ENCODE measurements around the gene SCARB1.

Gene SCARB1

DNA sequence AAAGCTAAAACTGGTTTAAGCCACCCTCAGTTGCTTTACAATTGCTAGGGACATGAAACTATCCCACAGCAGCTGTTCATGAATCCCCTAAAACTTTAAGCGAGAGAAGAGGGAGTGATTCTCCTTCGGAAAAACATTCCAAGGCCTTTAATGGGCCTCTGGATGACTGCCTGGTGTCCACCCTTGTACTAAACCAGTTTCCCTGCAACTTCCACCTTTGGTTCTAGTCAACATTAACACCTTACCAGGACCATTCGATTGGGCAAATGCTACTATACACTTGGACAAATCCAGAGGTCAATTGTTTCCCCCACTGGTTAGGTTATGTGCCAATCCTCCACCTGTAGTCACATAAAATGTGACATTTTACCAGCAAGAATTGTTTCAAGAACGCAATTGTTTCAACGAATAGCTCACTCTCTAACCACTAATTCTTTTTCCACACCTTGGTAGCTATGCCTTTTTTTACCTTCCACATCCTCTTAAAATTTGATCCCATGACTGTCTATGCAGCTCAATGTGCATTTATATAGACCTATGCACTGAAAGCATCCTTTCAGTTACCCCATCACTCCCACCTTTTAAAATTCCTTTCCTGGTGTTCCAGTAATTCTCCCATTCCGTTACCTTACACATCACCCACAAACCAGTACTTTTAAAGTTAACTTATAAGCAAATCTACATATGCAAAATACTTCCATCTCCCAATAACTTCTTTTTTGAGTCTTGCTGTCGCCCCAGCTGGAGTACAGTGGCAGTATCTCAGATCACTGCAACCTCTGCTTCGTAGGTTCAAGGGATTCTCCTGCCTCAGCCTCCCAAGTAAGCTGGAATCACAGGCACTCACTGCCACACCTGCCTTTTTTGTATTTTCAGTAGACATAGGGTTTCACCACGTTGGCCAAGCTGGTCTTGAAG is 47.2 kb upstream of the SCARB1 start (continued):
- no peak for TF ChIP-seq ZNF473 (tag by site-specific recombination; IDR thresholded peaks at IDR 0.05)
- TF ChIP-seq ZNF341 (tag by site-specific recombination; IDR thresholded peaks at IDR 0.05; ENCODE audit: low read depth), result no peak
- no peak for TF ChIP-seq ZNF2 (tag by site-specific recombination; IDR thresholded peaks at IDR 0.05)
- TF ChIP-seq, protein P1, sequence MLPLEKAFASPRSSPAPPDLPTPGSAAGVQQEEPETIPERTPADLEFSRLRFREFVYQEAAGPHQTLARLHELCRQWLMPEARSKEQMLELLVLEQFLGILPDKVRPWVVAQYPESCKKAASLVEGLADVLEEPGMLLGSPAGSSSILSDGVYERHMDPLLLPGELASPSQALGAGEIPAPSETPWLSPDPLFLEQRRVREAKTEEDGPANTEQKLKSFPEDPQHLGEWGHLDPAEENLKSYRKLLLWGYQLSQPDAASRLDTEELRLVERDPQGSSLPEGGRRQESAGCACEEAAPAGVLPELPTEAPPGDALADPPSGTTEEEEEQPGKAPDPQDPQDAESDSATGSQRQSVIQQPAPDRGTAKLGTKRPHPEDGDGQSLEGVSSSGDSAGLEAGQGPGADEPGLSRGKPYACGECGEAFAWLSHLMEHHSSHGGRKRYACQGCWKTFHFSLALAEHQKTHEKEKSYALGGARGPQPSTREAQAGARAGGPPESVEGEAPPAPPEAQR (tag by site-specific recombination; IDR thresholded peaks at IDR 0.05), result no peak
- peak; percentile 51; the same call in 1 of the 2 replicates for TF ChIP-seq SCRT1 (tag by site-specific recombination; IDR thresholded peaks at IDR 0.05; ENCODE audit: borderline replicate concordance)
- TF ChIP-seq, protein P2, sequence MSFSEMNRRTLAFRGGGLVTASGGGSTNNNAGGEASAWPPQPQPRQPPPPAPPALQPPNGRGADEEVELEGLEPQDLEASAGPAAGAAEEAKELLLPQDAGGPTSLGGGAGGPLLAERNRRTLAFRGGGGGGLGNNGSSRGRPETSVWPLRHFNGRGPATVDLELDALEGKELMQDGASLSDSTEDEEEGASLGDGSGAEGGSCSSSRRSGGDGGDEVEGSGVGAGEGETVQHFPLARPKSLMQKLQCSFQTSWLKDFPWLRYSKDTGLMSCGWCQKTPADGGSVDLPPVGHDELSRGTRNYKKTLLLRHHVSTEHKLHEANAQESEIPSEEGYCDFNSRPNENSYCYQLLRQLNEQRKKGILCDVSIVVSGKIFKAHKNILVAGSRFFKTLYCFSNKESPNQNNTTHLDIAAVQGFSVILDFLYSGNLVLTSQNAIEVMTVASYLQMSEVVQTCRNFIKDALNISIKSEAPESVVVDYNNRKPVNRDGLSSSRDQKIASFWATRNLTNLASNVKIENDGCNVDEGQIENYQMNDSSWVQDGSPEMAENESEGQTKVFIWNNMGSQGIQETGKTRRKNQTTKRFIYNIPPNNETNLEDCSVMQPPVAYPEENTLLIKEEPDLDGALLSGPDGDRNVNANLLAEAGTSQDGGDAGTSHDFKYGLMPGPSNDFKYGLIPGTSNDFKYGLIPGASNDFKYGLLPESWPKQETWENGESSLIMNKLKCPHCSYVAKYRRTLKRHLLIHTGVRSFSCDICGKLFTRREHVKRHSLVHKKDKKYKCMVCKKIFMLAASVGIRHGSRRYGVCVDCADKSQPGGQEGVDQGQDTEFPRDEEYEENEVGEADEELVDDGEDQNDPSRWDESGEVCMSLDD (tag by site-specific recombination; IDR thresholded peaks at IDR 0.05), result no peak
- 0 out of 2 replicates have a peak, but pooled peaks have one; percentile 55 for TF ChIP-seq ZFP37 (tag by site-specific recombination; IDR thresholded peaks at IDR 0.05)
- peak; percentile 83; the same call in 1 of the 2 replicates for TF ChIP-seq MZF1 (tag by site-specific recombination; IDR thresholded peaks at IDR 0.05; ENCODE audit: borderline replicate concordance)
- TF ChIP-seq ZNF501 (tag by site-specific recombination; IDR thresholded peaks at IDR 0.05), result no peak
- TF ChIP-seq ZNF600 (tag by site-specific recombination; IDR thresholded peaks at IDR 0.05), result peak; percentile 59; the same call in 1 of the 2 replicates
- TF ChIP-seq SCRT2 (tag by site-specific recombination; IDR thresholded peaks at IDR 0.05), result peak; percentile 42
- TF ChIP-seq ZNF629 (tag by site-specific recombination; IDR thresholded peaks at IDR 0.05), result no peak
- TF ChIP-seq, protein P3, sequence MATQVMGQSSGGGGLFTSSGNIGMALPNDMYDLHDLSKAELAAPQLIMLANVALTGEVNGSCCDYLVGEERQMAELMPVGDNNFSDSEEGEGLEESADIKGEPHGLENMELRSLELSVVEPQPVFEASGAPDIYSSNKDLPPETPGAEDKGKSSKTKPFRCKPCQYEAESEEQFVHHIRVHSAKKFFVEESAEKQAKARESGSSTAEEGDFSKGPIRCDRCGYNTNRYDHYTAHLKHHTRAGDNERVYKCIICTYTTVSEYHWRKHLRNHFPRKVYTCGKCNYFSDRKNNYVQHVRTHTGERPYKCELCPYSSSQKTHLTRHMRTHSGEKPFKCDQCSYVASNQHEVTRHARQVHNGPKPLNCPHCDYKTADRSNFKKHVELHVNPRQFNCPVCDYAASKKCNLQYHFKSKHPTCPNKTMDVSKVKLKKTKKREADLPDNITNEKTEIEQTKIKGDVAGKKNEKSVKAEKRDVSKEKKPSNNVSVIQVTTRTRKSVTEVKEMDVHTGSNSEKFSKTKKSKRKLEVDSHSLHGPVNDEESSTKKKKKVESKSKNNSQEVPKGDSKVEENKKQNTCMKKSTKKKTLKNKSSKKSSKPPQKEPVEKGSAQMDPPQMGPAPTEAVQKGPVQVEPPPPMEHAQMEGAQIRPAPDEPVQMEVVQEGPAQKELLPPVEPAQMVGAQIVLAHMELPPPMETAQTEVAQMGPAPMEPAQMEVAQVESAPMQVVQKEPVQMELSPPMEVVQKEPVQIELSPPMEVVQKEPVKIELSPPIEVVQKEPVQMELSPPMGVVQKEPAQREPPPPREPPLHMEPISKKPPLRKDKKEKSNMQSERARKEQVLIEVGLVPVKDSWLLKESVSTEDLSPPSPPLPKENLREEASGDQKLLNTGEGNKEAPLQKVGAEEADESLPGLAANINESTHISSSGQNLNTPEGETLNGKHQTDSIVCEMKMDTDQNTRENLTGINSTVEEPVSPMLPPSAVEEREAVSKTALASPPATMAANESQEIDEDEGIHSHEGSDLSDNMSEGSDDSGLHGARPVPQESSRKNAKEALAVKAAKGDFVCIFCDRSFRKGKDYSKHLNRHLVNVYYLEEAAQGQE (tag by site-specific recombination; IDR thresholded peaks at IDR 0.05), result no peak
- TF ChIP-seq, protein P4, sequence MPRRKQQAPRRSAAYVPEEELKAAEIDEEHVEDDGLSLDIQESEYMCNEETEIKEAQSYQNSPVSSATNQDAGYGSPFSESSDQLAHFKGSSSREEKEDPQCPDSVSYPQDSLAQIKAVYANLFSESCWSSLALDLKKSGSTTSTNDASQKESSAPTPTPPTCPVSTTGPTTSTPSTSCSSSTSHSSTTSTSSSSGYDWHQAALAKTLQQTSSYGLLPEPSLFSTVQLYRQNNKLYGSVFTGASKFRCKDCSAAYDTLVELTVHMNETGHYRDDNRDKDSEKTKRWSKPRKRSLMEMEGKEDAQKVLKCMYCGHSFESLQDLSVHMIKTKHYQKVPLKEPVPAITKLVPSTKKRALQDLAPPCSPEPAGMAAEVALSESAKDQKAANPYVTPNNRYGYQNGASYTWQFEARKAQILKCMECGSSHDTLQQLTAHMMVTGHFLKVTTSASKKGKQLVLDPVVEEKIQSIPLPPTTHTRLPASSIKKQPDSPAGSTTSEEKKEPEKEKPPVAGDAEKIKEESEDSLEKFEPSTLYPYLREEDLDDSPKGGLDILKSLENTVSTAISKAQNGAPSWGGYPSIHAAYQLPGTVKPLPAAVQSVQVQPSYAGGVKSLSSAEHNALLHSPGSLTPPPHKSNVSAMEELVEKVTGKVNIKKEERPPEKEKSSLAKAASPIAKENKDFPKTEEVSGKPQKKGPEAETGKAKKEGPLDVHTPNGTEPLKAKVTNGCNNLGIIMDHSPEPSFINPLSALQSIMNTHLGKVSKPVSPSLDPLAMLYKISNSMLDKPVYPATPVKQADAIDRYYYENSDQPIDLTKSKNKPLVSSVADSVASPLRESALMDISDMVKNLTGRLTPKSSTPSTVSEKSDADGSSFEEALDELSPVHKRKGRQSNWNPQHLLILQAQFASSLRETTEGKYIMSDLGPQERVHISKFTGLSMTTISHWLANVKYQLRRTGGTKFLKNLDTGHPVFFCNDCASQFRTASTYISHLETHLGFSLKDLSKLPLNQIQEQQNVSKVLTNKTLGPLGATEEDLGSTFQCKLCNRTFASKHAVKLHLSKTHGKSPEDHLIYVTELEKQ (tag by site-specific recombination; IDR thresholded peaks at IDR 0.05; ENCODE audit: borderline replicate concordance), result no peak
- TF ChIP-seq, protein P5, sequence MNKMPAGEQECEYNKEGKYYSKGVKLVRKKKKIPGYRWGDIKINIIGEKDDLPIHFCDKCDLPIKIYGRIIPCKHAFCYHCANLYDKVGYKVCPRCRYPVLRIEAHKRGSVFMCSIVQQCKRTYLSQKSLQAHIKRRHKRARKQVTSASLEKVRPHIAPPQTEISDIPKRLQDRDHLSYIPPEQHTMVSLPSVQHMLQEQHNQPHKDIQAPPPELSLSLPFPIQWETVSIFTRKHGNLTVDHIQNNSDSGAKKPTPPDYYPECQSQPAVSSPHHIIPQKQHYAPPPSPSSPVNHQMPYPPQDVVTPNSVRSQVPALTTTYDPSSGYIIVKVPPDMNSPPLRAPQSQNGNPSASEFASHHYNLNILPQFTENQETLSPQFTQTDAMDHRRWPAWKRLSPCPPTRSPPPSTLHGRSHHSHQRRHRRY (tag by site-specific recombination; IDR thresholded peaks at IDR 0.05), result peak; percentile 41; the same call in 1 of the 2 replicates
- no peak for TF ChIP-seq ZNF747 (tag by site-specific recombination; IDR thresholded peaks at IDR 0.05)
- no peak for TF ChIP-seq ZNF521 (tag by site-specific recombination; IDR thresholded peaks at IDR 0.05)
- peak; percentile 41; the same call in 1 of the 2 replicates for TF ChIP-seq PRDM1 (tag by site-specific recombination; IDR thresholded peaks at IDR 0.05)
